Activated gamma-delta T cell treated with anti-CD3 and anti-CD28 coated beads, Interleukin-2, amount 50 U/mL, for 16 hours (primary cell): ENCODE results near the gene NLRP12.
"Not testable (repeated sequence)": the region's sequence is repeated elsewhere in the genome, so short reads cannot be mapped to it uniquely, and the experiment has no call there.

ENCODE experiments used
- DNase-seq: peaks from one replicate; pipeline ENCODE4 v3.0.0-alpha.2; 2020; ENCODE audit warnings: low read depth

The NLRP12 gene

GRCh38 chr19:53828531-53828930 lies 4.4 kb upstream of the NLRP12 start:
- no peak for DNase-seq

- DNase-seq, result no peak
Measured at GRCh38 chr19:53826876-53827275, 2.8 kb upstream of the NLRP12 start.

- no peak for DNase-seq
Measured at GRCh38 chr19:53823380-53824120, 564 bp downstream of the NLRP12 start.

- DNase-seq, result no peak
Measured at GRCh38 chr19:53819861-53820260, 4.3 kb downstream of the NLRP12 start.

DNA sequence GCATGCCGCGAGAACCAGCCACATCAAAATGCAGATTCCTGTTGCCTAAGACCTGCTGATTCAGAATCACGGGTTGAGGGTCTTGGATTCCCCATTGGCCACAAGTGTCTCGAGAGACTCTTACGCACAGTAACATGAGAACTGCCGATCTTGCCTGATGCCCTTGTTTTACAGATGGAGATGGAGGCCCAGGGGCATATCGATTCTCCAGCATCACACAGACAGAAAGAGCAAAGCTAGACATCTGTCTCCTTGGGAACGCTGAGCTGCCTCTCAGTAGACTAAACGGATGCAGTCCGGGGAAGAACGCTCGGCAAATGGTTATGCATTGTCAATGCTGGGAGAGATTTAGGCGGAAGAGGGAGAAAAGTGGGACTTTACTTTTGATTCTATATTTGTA lies 5.4 kb downstream of the NLRP12 start:
- no peak for DNase-seq

- DNase-seq, result no peak
Measured at GRCh38 chr19:53813996-53814395, 10.1 kb downstream of the NLRP12 start.

DNA sequence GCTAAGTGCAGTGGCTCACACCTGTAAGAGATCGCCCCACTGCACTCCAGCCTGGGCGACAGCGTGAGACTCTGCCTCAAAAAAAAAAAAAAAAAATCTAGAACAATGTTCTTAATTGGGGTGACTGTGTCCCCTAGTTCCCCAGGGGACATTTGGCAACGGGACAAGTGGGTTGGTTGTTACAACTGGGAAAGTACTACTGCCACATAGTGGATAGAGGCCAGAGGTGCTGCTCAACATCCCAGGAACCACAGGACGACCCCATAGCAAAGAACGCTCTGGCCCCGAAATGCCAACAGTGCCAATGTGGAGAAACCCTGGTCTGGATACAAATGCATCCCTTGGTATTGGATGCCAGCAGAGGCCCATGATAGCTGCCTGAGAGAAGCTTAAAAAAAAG lies 11.8 kb downstream of the NLRP12 start:
- DNase-seq, result no peak

- no peak for DNase-seq
Measured at GRCh38 chr19:53810891-53811290, 13.2 kb downstream of the NLRP12 start.

- no peak for DNase-seq
Measured at GRCh38 chr19:53810187-53810546, 13.9 kb downstream of the NLRP12 start.

GRCh38 chr19:53809518-53810186 lies 14.5 kb downstream of the NLRP12 start:
- no peak for DNase-seq

DNA sequence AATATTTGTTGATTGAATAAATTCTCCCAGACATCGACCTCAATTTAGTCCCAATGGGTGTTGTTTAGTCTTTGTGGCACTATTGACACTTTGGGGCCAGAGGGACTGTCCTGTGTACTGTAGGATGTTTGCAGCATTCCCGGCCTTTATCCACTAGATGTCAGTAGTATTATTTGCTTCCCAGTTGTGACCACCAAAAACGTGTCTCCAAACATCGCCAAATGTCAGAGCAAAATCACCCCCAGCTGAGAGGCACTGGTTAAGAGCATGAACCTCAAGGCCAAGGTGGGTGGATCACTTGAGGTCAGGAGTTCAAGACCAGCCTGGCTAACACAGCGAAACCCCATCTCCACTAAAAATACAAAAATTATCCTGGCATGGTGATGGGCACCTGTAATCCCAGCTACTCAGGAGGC lies 15.4 kb downstream of the NLRP12 start:
- DNase-seq, result no peak

- no peak for DNase-seq
Measured at GRCh38 chr19:53801257-53801656, 22.9 kb downstream of the NLRP12 start.

DNA sequence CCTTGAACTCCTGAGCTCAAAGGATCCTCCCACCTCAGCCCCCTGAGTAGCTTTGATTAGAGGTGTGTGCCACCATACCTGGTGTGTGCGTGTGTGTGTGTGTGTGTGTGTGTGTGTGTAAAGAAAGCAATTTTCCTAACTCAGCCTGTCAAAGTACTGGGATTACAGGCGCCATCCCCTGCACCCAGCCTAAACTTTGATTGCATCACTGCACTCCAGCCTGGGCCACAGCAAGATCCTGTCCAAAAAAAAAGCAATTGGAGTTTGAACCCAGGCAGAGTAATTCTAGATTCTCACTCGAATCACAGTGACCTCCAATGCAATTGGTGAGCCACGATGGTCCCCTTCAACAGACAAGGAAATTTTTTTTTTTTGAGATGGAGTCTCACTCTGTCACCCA lies 29.1 kb downstream of the NLRP12 start:
- DNase-seq, result no peak

DNA sequence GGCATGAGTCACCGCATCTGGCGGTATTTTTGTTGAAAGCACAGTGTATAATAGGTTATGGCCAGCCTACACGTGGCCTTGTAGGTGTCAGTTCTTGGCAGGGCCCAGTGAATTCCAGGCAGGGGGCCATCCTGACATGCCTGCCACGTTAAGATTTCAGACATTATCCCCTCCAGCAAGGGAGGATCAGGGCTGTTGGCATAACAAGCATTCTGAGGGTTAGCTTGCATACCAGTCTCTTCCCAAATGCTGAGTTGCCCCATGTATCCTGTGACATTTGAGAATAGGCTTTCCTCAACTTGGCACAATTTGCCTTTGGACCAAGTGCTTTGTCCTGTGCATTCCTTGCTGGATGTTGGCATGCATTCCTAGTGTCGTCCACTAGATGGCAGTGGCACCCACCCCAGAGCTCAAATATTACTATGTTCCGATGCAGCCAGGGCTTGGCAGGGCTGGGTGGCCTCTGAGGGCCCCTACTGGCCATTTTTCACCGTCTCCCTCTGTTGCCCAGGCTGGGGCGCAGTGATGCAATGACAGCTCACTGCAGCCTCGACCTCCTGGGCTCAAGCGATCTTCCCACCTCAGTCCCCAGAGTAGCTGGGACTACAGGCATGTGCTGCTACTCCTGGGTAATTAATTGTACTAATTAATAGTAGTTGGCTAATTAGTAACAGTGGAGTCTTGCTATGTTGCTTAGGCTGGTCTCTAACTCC lies 31.2 kb downstream of the NLRP12 start:
- peak; percentile 58 for DNase-seq

GRCh38 chr19:53789708-53790678 lies 34.1 kb downstream of the NLRP12 start:
- no peak for DNase-seq

- no peak for DNase-seq
Measured at GRCh38 chr19:53787266-53787665, 36.8 kb downstream of the NLRP12 start.

DNA sequence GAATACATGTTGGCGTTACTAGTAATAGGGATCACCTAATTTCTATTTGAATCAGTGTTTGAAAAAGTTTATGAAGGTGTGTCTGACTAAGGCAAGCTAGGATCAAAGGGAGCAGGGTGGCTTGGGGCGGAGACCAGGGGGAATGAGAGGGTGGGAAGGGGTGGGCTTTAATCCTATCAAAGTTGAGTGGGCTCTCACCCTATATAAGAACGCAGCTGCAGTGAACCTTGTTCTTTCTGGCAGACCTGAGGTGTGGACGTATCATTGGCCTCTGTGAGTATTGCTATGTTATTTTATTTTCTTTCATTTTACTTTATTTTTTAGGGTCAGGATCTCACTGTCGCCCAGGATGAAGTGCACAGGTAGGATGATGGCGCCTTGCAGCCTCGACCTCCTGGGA lies 37.4 kb downstream of the NLRP12 start:
- DNase-seq, result no peak

GRCh38 chr19:53785196-53785889 lies 38.8 kb downstream of the NLRP12 start:
- no peak for DNase-seq

DNA sequence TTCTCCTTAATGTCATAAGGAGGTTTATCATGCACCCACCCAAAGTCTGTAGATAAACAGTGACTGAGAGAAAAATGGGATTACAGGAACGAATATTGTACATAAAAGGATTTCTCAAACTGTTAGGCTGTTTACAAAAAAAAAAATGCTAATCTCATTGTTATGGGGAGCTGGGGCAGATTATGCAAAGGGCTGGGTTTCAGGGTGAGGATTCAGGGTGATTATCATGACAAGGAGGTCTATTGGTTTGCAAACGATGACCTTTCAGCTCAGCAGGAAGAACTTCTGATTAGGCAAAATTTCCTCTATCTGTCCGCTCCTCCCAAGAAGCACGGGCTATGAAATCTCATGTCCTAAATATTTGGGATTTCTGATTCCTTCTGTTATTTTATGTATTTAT lies 41.4 kb downstream of the NLRP12 start:
- no peak for DNase-seq

GRCh38 chr19:53781332-53781731 lies 42.8 kb downstream of the NLRP12 start:
- not testable (repeated sequence) for DNase-seq

- DNase-seq, result no peak
Measured at GRCh38 chr19:53780506-53780905, 43.6 kb downstream of the NLRP12 start.
